HG02973 (cell line): Measurements from ENCODE around the gene STPG2.

Experiments
- ATAC-seq: cut with Tn5 transposase; IDR thresholded peaks from one replicate; pipeline ENCODE4 v1.9.1; 2021; ENCODE audit warnings: moderate library complexity; ENCODE audit not compliant: unreplicated experiment

Gene STPG2

DNA sequence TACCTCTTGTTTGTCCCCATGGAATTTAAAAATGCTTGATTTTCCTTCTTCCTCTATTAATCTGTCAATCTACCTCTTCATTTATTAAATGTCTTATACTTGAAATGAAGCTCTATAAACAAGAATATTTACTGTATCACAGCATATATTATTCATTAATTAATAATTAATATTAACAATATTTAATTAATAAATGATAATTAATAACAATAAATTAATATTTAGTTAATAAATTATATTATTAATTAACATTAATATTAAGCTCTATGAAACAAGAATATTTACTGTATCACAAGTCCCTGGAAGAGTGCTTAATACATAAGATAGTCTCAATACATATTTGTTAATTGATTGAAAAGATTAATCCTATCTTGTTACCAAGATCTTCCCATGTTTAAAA is 306.6 kb downstream of the STPG2 start:
- no peak for ATAC-seq

- no peak for ATAC-seq
Observed at GRCh38 chr4:97828646-97829045, 314.6 kb downstream of the STPG2 start.

DNA sequence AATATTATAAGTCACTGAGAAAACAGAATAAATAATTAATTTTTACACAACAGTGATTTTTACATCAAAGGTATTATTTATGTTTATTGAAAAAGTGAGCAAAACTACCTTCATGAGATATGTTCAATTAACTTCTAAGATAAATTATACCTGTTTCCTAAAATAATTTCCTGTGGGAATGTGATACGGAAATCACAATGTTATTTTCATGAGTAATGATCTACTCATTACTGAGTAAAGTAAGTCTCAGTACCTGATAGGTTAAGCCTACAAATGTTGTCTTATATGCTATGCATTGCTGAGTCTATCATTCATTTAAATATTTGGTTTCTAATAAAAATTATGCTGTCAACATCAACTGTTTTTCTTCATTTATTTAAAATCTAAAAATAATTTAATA is 324.0 kb downstream of the STPG2 start:
- ATAC-seq, result no peak

- ATAC-seq, result no peak
Observed at GRCh38 chr4:97812768-97813167, 330.5 kb downstream of the STPG2 start.

DNA sequence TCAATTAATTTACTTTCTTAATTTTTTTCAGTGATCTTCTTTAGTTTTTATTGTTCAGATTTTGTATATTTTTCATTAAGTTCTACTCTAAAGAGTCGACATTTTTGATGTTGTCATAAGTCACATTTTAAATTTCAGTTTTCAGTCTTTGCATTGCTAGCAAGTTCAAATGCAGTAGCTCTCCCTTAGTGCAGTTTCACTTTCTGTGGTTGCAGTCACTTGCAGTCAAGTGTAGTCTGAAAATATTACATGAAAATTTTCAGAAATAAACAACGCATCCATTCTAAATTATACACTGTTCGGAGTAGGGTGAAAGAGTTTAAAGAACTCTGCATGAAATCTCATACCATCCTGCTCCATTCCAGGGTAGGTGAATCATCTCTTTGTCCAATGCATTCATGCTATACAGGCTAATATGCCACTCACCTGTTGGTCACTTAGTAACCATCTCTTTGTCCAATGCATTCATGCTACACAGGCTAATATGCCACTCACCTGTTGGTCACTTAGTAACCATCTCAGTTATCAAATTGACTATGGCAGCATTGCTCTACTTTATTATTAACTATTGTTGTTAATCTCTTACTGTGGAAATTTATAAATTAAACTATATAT is 356.9 kb downstream of the STPG2 start:
- no peak for ATAC-seq

DNA sequence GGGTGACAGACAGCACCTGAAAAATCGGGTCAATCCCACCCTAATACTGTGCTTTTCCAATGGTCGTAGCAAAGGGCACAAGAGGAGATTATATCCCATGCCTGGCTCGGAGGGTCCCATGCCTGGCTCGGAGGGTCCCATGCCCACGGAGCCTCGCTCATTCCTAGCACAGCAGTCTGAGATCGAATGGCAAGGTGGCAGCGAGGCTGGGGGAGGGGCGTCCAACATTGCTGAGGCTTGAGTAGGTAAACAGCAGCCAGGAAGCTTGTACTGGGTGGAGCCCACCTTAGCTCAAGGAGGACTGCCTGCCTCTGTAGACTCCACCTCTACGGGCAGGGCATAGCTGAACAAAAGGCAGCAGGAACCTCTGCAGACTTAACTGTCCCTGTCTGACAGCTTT is 365.1 kb downstream of the STPG2 start:
- ATAC-seq, result no peak

DNA sequence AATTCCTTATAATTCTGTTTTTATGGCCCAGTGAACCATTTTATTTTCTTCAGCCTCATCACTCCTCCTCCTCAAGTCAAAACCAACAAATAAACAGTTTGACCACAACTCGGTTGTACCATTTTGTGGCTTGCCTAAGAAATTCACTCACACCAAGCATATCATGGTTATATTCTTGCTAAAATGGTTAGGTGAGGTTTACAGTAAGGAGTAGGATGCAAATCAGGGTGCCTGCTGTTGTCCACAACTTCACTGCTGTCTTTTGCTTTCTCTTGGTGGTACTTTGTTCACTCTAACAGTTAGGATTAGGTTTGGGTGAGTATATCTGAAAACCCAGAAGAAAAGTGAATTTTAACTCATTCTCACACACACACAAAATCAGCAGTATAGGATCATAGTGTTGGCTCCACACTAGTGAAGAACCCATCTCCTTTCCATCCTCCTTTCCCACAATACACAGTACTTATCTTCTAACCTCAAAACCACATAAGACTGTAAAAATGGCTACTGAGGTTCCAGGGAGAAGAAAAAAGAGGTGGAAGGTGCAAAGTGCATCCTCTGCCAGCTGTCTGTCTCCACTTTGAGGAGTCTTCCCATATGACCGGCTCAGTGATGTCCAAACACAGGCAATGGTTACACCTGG is 368.8 kb downstream of the STPG2 start:
- no peak for ATAC-seq

GRCh38 chr4:97770222-97770621 is 373.1 kb downstream of the STPG2 start:
- ATAC-seq, result no peak

- no peak for ATAC-seq
Observed at GRCh38 chr4:97762115-97762512, 381.2 kb downstream of the STPG2 start.

DNA sequence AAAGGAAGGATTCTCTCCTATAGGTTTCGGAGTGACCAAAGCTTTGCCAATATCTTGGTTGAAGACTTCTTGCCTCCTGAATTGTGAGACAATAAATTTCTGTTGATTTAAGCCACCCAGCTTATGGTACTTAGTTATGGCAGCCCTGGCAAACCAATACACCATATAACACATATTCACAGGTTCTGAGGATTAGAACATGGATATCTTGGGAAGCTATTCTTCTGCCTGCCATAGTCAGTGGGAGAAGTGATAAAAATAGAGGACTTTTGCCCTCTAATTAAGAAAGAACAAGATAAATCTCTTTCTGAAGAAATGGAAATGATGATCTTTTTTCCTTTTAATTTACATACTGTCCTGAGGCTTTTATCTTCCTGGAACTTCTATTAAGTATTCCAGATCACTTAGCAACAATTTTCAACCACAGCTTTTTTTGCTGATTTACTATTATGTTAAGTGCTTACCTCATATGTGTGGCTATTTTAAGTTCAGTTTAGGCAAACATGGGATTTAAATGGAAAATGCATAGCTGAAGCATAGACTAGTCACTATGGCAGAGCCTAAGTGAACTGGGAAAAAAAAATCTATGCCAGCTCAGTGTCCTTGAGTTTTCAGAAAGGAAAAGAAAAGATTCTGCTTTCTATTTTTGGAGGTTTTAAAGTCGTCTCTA is 381.7 kb downstream of the STPG2 start:
- no peak for ATAC-seq

DNA sequence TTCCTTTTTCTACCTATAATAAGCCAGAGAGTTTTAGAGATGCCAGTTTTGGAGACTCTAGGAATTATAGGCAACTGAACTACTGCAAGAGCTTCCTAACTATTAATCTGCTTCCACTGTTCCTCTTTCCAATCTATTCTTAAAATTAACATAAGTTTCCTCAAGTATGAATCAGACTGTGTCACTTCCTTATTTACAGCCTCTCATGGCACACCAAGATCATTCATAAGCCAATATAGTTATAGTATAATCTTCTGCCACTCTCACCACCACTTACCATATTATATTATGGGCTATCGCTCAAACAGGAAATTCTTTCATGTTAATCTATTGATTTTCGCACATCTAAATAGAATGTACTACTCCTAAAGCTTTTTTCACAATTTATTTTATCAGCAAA is 383.5 kb downstream of the STPG2 start:
- no peak for ATAC-seq

DNA sequence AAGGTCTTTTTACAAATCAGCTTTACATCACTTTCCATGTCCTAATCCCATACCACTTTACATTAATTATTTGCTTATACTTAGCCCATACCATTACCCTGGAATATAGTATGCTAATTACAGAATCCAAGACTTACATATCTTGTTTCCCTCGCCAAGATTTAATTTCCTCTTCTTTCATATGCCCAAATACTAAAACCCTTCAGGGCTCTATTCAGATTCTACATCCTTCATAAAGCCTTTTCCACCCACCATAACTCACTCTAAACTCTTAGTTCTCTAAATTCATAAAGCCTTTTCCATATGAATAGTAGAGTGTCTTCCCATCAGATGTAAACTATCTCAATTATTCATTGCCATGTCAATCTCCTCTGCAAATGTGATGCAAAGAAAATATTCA is 390.7 kb downstream of the STPG2 start:
- no peak for ATAC-seq

DNA sequence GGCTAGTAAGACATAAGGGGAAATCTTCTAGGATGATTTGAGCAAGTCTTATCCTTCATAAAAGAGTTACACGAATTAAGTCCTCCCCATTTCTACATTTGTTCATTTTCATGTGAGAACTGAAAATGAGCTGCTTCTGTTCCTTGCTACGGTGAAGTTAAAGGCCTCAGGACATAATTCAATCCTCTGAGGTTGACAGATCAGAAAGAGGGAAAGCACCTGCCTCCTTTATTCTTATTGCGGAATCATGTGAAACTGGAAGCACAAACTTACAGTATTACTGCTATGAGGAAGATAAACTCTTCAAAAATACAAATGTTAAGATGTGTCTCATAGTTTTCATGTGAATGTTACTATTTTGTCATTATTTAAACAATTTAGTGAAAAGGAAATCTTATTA is 395.3 kb downstream of the STPG2 start:
- no peak for ATAC-seq

DNA sequence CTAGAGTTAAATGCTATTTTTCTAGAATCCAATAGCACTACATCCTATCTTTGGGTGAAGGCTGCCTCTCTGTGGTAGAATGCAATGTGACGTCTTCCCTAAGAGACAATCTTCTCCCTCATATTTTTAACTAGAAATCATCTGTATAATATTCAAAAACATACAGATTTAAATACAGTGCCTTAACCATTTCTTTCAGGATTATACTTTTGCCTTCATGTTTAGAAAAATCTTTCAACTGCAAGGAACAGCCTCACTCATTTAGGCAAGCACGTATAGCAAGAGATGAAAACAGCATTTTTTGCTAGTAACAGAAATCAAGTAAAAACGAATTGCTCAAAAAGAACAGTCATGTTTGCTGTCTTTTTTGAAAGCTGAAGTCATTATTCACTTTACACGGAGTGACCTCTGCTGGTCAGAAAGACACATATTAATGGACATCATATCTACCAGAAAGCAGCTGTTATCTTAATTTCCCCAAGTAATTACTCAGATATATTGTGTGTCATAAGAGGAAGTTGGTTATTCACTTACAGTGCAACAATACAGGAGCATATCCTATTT is 422.3 kb downstream of the STPG2 start:
- ATAC-seq, result no peak

- ATAC-seq, result no peak
Observed at GRCh38 chr4:97691111-97691605, 452.1 kb downstream of the STPG2 start.

GRCh38 chr4:97670703-97671269 is 472.5 kb downstream of the STPG2 start:
- ATAC-seq, result no peak

DNA sequence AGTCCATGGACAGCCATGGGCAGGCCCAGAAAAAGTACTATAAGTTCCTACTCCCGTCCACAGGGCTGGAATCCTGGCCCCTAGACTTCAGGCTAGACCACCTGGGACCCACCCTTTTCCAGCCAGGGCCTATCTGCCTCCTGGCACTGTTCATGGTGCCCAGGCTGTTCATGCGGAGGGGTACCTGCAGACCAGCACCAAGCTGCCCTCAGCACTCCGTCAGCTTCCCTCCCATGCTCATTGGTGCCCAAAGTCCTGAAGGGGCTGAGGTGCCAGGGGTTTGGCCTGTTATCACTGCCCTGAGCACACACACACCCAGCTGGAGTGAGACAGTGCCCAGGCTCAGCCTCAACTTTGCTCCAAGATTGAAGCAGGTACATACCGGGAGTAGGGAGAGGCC is 477.7 kb downstream of the STPG2 start:
- no peak for ATAC-seq

- no peak for ATAC-seq
Observed at GRCh38 chr4:97664741-97665140, 478.5 kb downstream of the STPG2 start.

- no peak for ATAC-seq
Observed at GRCh38 chr4:97662133-97662532, 481.1 kb downstream of the STPG2 start.

- no peak for ATAC-seq
Observed at GRCh38 chr4:97656044-97656720, 487.1 kb downstream of the STPG2 start.

- ATAC-seq, result no peak
Observed at GRCh38 chr4:97653701-97654100, 489.6 kb downstream of the STPG2 start.
